ENCODE results near the gene MED12L.

Gene MED12L

DNA sequence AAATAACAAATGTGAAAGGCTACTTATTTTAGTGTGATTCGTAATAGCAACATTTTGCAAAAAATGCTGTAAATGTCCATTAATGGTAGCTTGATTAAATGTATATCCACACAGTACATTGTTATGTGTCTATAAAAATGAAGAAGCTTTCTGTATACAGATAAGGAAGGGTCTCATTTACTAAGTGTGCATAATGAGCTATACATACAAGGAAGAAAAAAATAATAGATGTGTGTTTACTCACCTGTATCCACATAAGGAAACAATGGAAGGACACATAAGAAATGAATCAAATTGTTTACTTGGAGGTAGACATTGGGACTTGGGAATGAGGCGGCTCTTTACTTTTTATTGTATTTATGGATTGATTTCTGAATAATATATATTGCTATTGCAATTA, 34.9 kb downstream of the MED12L start:
- TF ChIP-seq EZH2 (IDR thresholded peaks at IDR 0.05; ENCODE audit: borderline replicate concordance, low read length) = no peak
- TF ChIP-seq, protein P1, sequence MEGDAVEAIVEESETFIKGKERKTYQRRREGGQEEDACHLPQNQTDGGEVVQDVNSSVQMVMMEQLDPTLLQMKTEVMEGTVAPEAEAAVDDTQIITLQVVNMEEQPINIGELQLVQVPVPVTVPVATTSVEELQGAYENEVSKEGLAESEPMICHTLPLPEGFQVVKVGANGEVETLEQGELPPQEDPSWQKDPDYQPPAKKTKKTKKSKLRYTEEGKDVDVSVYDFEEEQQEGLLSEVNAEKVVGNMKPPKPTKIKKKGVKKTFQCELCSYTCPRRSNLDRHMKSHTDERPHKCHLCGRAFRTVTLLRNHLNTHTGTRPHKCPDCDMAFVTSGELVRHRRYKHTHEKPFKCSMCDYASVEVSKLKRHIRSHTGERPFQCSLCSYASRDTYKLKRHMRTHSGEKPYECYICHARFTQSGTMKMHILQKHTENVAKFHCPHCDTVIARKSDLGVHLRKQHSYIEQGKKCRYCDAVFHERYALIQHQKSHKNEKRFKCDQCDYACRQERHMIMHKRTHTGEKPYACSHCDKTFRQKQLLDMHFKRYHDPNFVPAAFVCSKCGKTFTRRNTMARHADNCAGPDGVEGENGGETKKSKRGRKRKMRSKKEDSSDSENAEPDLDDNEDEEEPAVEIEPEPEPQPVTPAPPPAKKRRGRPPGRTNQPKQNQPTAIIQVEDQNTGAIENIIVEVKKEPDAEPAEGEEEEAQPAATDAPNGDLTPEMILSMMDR (IDR thresholded peaks at IDR 0.05; ENCODE audit: low read length) = no peak
- H3K4me3 ChIP-seq (ENCODE audit: low read depth, low read length, poor library complexity, severe bottlenecking) = no peak overlapping the region
- no peaks in the 10 kb centered on the region for H3F3A ChIP-seq (ENCODE audit: insufficient read depth, low read length)
- H3K9ac ChIP-seq (ENCODE audit: low read length) = no peak overlapping the region
- H2AFZ ChIP-seq (ENCODE audit: low read length) = no peak overlapping the region
- no peaks in the 10 kb centered on the region for H3K9me3 ChIP-seq (ENCODE audit: low read length)
- H3K4me2 ChIP-seq (ENCODE audit: low read length) = no peak overlapping the region
- H3K27me3 ChIP-seq (ENCODE audit: insufficient read depth, low read length) = no peaks in the 10 kb centered on the region
- no peaks in the 10 kb centered on the region for H3K9me2 ChIP-seq (ENCODE audit: low read depth, low read length)
- no peak overlapping the region for H3K27ac ChIP-seq (ENCODE audit: low read depth, low read length, poor library complexity, severe bottlenecking)
- no peaks in the 10 kb centered on the region for H3K4me1 ChIP-seq (ENCODE audit: insufficient read depth, low read length, severe bottlenecking)
- H3K79me2 ChIP-seq (ENCODE audit: insufficient read depth, low read length) = no peaks in the 10 kb centered on the region
- no peaks in the 10 kb centered on the region for H3K36me3 ChIP-seq (ENCODE audit: insufficient read depth, low read length)
- no peaks in the 10 kb centered on the region for H4K20me1 ChIP-seq (ENCODE audit: insufficient read depth, low read length)

DNA sequence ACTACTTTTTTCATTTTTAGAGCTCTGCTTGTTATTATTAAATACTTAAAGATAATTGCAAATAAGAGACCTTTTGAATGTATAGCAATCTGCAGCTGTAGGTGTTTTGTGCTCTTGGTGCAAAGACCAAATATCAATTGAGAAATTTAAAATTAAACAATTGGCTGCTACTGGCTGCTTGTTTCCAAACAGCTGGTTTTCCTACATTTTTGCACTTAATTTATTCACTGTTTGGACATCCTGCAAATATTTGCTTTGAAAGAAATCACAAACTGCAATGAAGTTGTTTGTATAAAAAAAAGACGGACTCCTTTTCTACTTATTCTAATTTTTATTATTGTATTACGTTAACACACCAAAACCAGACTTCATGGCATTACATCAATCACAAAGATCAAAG, 35.6 kb downstream of the MED12L start:
- Histone ChIP-seq H3K4me3 (ENCODE audit: low read depth, low read length, poor library complexity, severe bottlenecking) (no peak overlapping the region), H4K20me1 (ENCODE audit: insufficient read depth, low read length) (no peaks in the 10 kb centered on the region), H3K27me3 (ENCODE audit: insufficient read depth, low read length) (no peaks in the 10 kb centered on the region), H3K4me1 (ENCODE audit: insufficient read depth, low read length, severe bottlenecking) (no peaks in the 10 kb centered on the region), H3K79me2 (ENCODE audit: insufficient read depth, low read length) (no peaks in the 10 kb centered on the region), H3K4me2 (ENCODE audit: low read length) (no peak overlapping the region), H3K27ac (ENCODE audit: low read depth, low read length, poor library complexity, severe bottlenecking) (no peak overlapping the region), H3K9me2 (ENCODE audit: low read depth, low read length) (no peaks in the 10 kb centered on the region), H3K36me3 (ENCODE audit: insufficient read depth, low read length) (no peaks in the 10 kb centered on the region), H3K9me3 (ENCODE audit: low read length) (no peaks in the 10 kb centered on the region), H2AFZ (ENCODE audit: low read length) (no peak overlapping the region), H3F3A (ENCODE audit: insufficient read depth, low read length) (no peaks in the 10 kb centered on the region), H3K9ac (ENCODE audit: low read length) (no peak overlapping the region)
- no peak for TF ChIP-seq EZH2 (IDR thresholded peaks at IDR 0.05; ENCODE audit: borderline replicate concordance, low read length)
- TF ChIP-seq, protein P1 (IDR thresholded peaks at IDR 0.05; ENCODE audit: low read length) = no peak

DNA sequence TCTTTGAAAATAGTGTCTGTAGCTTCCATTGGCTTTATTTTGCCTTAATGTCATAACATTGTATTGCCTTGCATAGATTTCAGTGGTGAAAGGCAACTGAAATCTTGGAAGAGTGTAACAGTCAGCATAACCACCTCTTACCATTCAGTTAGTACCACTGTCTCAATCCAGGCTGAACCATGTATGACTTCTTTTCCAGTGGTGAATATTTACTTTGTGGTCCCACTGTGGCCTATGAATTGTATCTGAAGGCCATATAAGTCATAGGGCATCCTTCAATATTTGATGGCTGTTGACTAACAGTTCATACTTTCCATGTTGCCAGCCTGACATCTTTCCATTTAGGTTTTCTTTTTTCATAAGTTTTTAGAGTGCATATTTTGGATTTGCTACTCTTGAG, 38.4 kb downstream of the MED12L start:
- Histone ChIP-seq H3K27ac (ENCODE audit: low read depth, low read length, poor library complexity, severe bottlenecking) (no peak overlapping the region), H3K36me3 (ENCODE audit: insufficient read depth, low read length) (no peaks in the 10 kb centered on the region), H3K9me3 (ENCODE audit: low read length) (no peaks in the 10 kb centered on the region), H4K20me1 (ENCODE audit: insufficient read depth, low read length) (no peaks in the 10 kb centered on the region), H3F3A (ENCODE audit: insufficient read depth, low read length) (no peaks in the 10 kb centered on the region), H2AFZ (ENCODE audit: low read length) (no peak overlapping the region), H3K4me1 (ENCODE audit: insufficient read depth, low read length, severe bottlenecking) (no peaks in the 10 kb centered on the region), H3K27me3 (ENCODE audit: insufficient read depth, low read length) (no peaks in the 10 kb centered on the region), H3K4me2 (ENCODE audit: low read length) (no peak overlapping the region), H3K79me2 (ENCODE audit: insufficient read depth, low read length) (no peaks in the 10 kb centered on the region), H3K4me3 (ENCODE audit: low read depth, low read length, poor library complexity, severe bottlenecking) (no peak overlapping the region), H3K9ac (ENCODE audit: low read length) (no peak overlapping the region), H3K9me2 (ENCODE audit: low read depth, low read length) (no peaks in the 10 kb centered on the region)
- TF ChIP-seq EZH2 (IDR thresholded peaks at IDR 0.05; ENCODE audit: borderline replicate concordance, low read length) = no peak
- TF ChIP-seq, protein P1 (IDR thresholded peaks at IDR 0.05; ENCODE audit: low read length) = no peak
